Astrocyte of the spinal cord (primary cell): Measurements from ENCODE around the gene RUFY3.

Source experiments
- DNase-seq: peaks from one replicate; pipeline ENCODE4 v3.0.0; 2011; ENCODE audit warnings: low read depth, low spot score
- H3K4me3 ChIP-seq: 2 replicates; pipeline ENCODE4 v1.5.1; 2011; ENCODE audit warnings: low read depth, mild to moderate bottlenecking, low read length, moderate library complexity
- CTCF ChIP-seq: IDR thresholded peaks from 2 replicates; pipeline ENCODE4 v1.5.1; 2012; ENCODE audit warnings: low read depth, mild to moderate bottlenecking, low read length, inconsistent platforms
- in situ Hi-C: cut with HindIII; loops from 2 replicates; pipeline ENCODE4 v1.10.0; 2017; ENCODE audit warnings: low sequenced_read_pairs

The RUFY3 gene

GRCh38 chr4:70752236-70752635 is 30.5 kb downstream of the RUFY3 start:
- no peak for DNase-seq
- in situ Hi-C loops, result no loop called here
- H3K4me3 ChIP-seq, result no peak overlapping the region
- TF ChIP-seq CTCF, result no peak

- in situ Hi-C loops, result no loop called here
- no peak for TF ChIP-seq CTCF
- no peak for DNase-seq
- no peak overlapping the region for H3K4me3 ChIP-seq
These were observed 31.9 kb downstream of the RUFY3 start for GRCh38 chr4:70753630-70754029.

- H3K4me3 ChIP-seq, result no peak overlapping the region
- in situ Hi-C loops, result no loop called here
- no peak for TF ChIP-seq CTCF
- DNase-seq, result no peak
These were observed 32.7 kb downstream of the RUFY3 start for GRCh38 chr4:70754470-70754869.

GRCh38 chr4:70754990-70755688 is 33.4 kb downstream of the RUFY3 start:
- no peak for TF ChIP-seq CTCF
- no peak for DNase-seq
- in situ Hi-C loops, result no loop called here
- H3K4me3 ChIP-seq, result no peak overlapping the region

GRCh38 chr4:70759126-70759525 is 37.4 kb downstream of the RUFY3 start:
- TF ChIP-seq CTCF, result no peak
- no peak overlapping the region for H3K4me3 ChIP-seq
- no peak for DNase-seq
- in situ Hi-C loops, result no loop called here

- DNase-seq, result no peak
- H3K4me3 ChIP-seq, result no peak overlapping the region
- in situ Hi-C loops, result no loop called here
- no peak for TF ChIP-seq CTCF
These were observed 37.9 kb downstream of the RUFY3 start for GRCh38 chr4:70759627-70760026.

GRCh38 chr4:70760662-70761061 is 38.9 kb downstream of the RUFY3 start:
- no peak for TF ChIP-seq CTCF
- DNase-seq, result no peak
- in situ Hi-C loops, result no loop called here
- no peak overlapping the region for H3K4me3 ChIP-seq
